Spleen (tissue), 11 donors: Measurements from ENCODE around the gene BMPR1A. TPM values are rescaled to one million over a fixed set of nuclear protein-coding genes. Genes with fewer than 3 reads are reported as not detected.

ENCODE experiments used
- DNase-seq: peaks from one replicate; pipeline ENCODE4 v3.0.0-alpha.2; 2020
- H3K27ac ChIP-seq, 8 donors: fragments of 200-600 bp; sonication (generic) in 7 of 8; 1 replicate in 4 of 8; 2 replicates in 4 of 8; pipeline versions ENCODE4 v1.5.0 to v1.8.0; 2016 to 2021; ENCODE audit warnings: inconsistent platforms in 4 of 8, mild to moderate bottlenecking in 4 of 8, moderate library complexity in 1 of 8
- H3K27me3 ChIP-seq, 7 donors: fragments of 200-600 bp; sonication (generic) in 6 of 7; replicated peaks in 1 of 7; 1 replicate in 4 of 7; 2 replicates in 3 of 7; pipeline versions ENCODE4 v1.5.0 to v1.8.0; 2016 to 2021; ENCODE audit warnings: inconsistent platforms in 3 of 7, mild to moderate bottlenecking in 1 of 7
- H3K36me3 ChIP-seq, 6 donors: fragments of 200-600 bp; sonication (generic) in 5 of 6; 1 replicate in 4 of 6; 2 replicates in 2 of 6; pipeline versions ENCODE4 v1.5.0 to v1.8.0; 2016 to 2021; ENCODE audit warnings: inconsistent platforms in 2 of 6
- H3K4me1 ChIP-seq, 6 donors: fragments of 200-600 bp; sonication (generic) in 5 of 6; 1 replicate in 3 of 6; 2 replicates in 3 of 6; pipeline versions ENCODE4 v1.5.0 to v1.8.0; 2016 to 2021; ENCODE audit warnings: inconsistent platforms in 3 of 6
- H3K4me3 ChIP-seq, 8 donors: fragments of 200-600 bp; sonication (generic) in 7 of 8; 1 replicate in 4 of 8; 2 replicates in 4 of 8; pipeline versions ENCODE4 v1.5.0 to v1.8.0; 2016 to 2021; ENCODE audit warnings: inconsistent platforms in 4 of 8, mild to moderate bottlenecking in 4 of 8, moderate library complexity in 2 of 8
- H3K9me3 ChIP-seq, 8 donors: fragments of 200-600 bp; sonication (generic) in 7 of 8; 1 replicate in 4 of 8; 2 replicates in 4 of 8; pipeline versions ENCODE4 v1.5.0 to v1.8.0; 2016 to 2021; ENCODE audit warnings: inconsistent platforms in 4 of 8
- CTCF ChIP-seq, 11 experiments: fragments of 200-600 bp in 7 of 11; fragments of 450-650 bp in 4 of 11; sonication (generic) in 4 of 11; IDR thresholded peaks in 8 of 11; conservative IDR thresholded peaks in 3 of 11; 1 replicate in 7 of 11; 2 replicates in 4 of 11; pipeline versions ENCODE4 v1.4.0 to v1.8.0; 2016 to 2021; ENCODE audit warnings: antibody characterized with exemption in 11 of 11, inconsistent platforms in 4 of 11, mild to moderate bottlenecking in 1 of 11
- POLR2A ChIP-seq, 3 donors: fragments of 450-650 bp; IDR thresholded peaks; one replicate each; pipeline ENCODE4 v1.5.1; 2017; ENCODE audit warnings: antibody characterized with exemption in 3 of 3, mild to moderate bottlenecking in 1 of 3
- POLR2AphosphoS5 ChIP-seq, 3 donors: sonication (generic); formaldehyde crosslinking; IDR thresholded peaks; one replicate each; pipeline ENCODE4 v1.5.1; 2017; ENCODE audit warnings: antibody characterized with exemption in 3 of 3
- WGBS, 5 donors: extraction: QIAGEN DNeasy Blood & Tissue Kit in 3 of 5; methylation state at CpG; one replicate each; pipeline versions ENCODE4 v1.1.5 to v1.1.7; 2013 to 2018; 5-methylcytosine and 5-hydroxymethylcytosine counted together
- intact Hi-C: fragments of 100-400 bp; cut with DNase I; formaldehyde crosslinking; loops from one replicate; pipeline ENCODE4 v1.15.0; 2023; ENCODE audit warnings: low total_unique reads
- polyA plus RNA-seq, 3 donors: library from polyadenylated mRNA; stranded (reverse); fragments of 200-250 nt; gene quantifications; one replicate each; pipeline ENCODE4 v1.2.1, GENCODE V29; 2013
- total RNA-seq, 7 donors: library from RNA; depleted of rRNA in 3 of 7; stranded (reverse); fragments of >200 nt in 3 of 7; fragmentation: NEBNext Ultra II Directional in 4 of 7; extraction: Animal tissue kit (Norgen Biotek cat#: 25700) in 4 of 7; gene quantifications; one replicate each; pipeline versions ENCODE4 v1.1.0 to v1.2.1, GENCODE V29; 2016 to 2021
- donor health status: healthy with polysubstance abuse.
- donor health status: DM: no; HTN: no; CAD: no; lungs with moderate emphysema.
- donor health status: DM: no; HTN: no; CAD: no.
- donor health status: Bipolar disorder and iron deficiency.
- donor health status: healthy.
- donor health status: DM: no; HTN: no; CAD: no.
- donor health status: DM: yes; HTN: yes; CAD: no.

BMPR1A gene
- total and polyA plus RNA-seq, 10 donors = 1.3 to 17.9 (median 10.2) TPM

- no peak for DNase-seq
- WGBS, 5 donors = 87 to 93% (median 88%) methylated on average over 5 of the region's 5 CpGs
- no peaks in the 10 kb centered on the region for H3K9me3 ChIP-seq
- no peak for TF ChIP-seq POLR2A (IDR thresholded peaks at IDR 0.05)
- no peak for TF ChIP-seq CTCF (IDR thresholded peaks at IDR 0.05 in 8 of 11, conservative IDR thresholded peaks at IDR 0.05 in 3 of 11)
- no peak for TF ChIP-seq POLR2AphosphoS5 (IDR thresholded peaks at IDR 0.05)
- no peaks in the 10 kb centered on the region for H3K4me1 ChIP-seq
- no peak overlapping the region for H3K4me3 ChIP-seq
- no peaks in the 10 kb centered on the region for H3K36me3 ChIP-seq
- no peaks in the 10 kb centered on the region for H3K27me3 ChIP-seq
- H3K27ac ChIP-seq = no peak overlapping the region
- intact Hi-C loops = no loop called here
Measured at GRCh38 chr10:86815640-86816039, 59.2 kb downstream of the BMPR1A start.

- no peak for TF ChIP-seq POLR2A (IDR thresholded peaks at IDR 0.05)
- TF ChIP-seq POLR2AphosphoS5 (IDR thresholded peaks at IDR 0.05) = no peak
- TF ChIP-seq CTCF (IDR thresholded peaks at IDR 0.05 in 8 of 11, conservative IDR thresholded peaks at IDR 0.05 in 3 of 11) = no peak
- intact Hi-C loops = no loop called here
Measured at GRCh38 chr10:86817246-86817645, 60.8 kb downstream of the BMPR1A start.

GRCh38 chr10:86819567-86819966 lies 63.1 kb downstream of the BMPR1A start:
- H3K27me3 ChIP-seq = no peaks in the 10 kb centered on the region
- WGBS, 5 donors = 82 to 94% (median 89%) methylated on average over 6 of the region's 6 CpGs
- TF ChIP-seq CTCF (IDR thresholded peaks at IDR 0.05 in 8 of 11, conservative IDR thresholded peaks at IDR 0.05 in 3 of 11) (no peak), POLR2AphosphoS5 (IDR thresholded peaks at IDR 0.05) (no peak), POLR2A (IDR thresholded peaks at IDR 0.05) (no peak)
- H3K4me3 ChIP-seq = no peak overlapping the region
- DNase-seq = no peak
- no peaks in the 10 kb centered on the region for H3K4me1 ChIP-seq
- H3K36me3 ChIP-seq = no peaks in the 10 kb centered on the region
- intact Hi-C loops = no loop called here
- H3K9me3 ChIP-seq = no peaks in the 10 kb centered on the region
- H3K27ac ChIP-seq = no peak overlapping the region

More at GRCh38 chr10:86817246-86817645, 60.8 kb downstream of the BMPR1A start:
- Histone ChIP-seq H3K36me3 (no peaks in the 10 kb centered on the region), H3K4me3 (no peak overlapping the region), H3K4me1 (no peaks in the 10 kb centered on the region), H3K27ac (no peak overlapping the region), H3K9me3 (no peaks in the 10 kb centered on the region), H3K27me3 (no peaks in the 10 kb centered on the region)
- WGBS, 5 donors = 83 to 89% (median 85%) methylated on average over 2 of the region's 2 CpGs
- no peak for DNase-seq

GRCh38 chr10:86820509-86820908 lies 64.1 kb downstream of the BMPR1A start:
- Histone ChIP-seq H3K4me1 (no peaks in the 10 kb centered on the region), H3K4me3 (no peak overlapping the region), H3K27me3 (no peaks in the 10 kb centered on the region), H3K27ac (no peak overlapping the region), H3K36me3 (no peaks in the 10 kb centered on the region), H3K9me3 (no peaks in the 10 kb centered on the region)
- DNase-seq = no peak
- intact Hi-C loops = no loop called here
- TF ChIP-seq CTCF (IDR thresholded peaks at IDR 0.05 in 8 of 11, conservative IDR thresholded peaks at IDR 0.05 in 3 of 11) (no peak), POLR2AphosphoS5 (IDR thresholded peaks at IDR 0.05) (no peak)
- WGBS, 5 donors = 85 to 91% (median 87%) methylated on average over 5 of the region's 5 CpGs
